ENCODE measurements around the gene MRPL19.

GRCh38 chr2:75612108-75612861 is 34.3 kb upstream of the MRPL19 start:
- TF ChIP-seq YY1 (IDR thresholded peaks at IDR 0.05; ENCODE audit: insufficient read depth, insufficient read length) (no peak), ZNF274 (IDR thresholded peaks at IDR 0.05; ENCODE audit: low read depth, low read length) (no peak), SUZ12 (IDR thresholded peaks at IDR 0.05; ENCODE audit: extremely low read depth, insufficient read depth, insufficient read length) (no peak)

All from NT2/D1 (cell line).